HTERT RPE-1 (cell line): ENCODE results near the gene PIP4K2A.

Source experiments
- in situ Hi-C: fragments of 300-500 bp; cut with MboI; formaldehyde crosslinking; loops from 4 replicates; pipeline ENCODE4 v1.14.3; 2020; ENCODE audit warnings: low sequenced_read_pairs

Gene PIP4K2A

DNA sequence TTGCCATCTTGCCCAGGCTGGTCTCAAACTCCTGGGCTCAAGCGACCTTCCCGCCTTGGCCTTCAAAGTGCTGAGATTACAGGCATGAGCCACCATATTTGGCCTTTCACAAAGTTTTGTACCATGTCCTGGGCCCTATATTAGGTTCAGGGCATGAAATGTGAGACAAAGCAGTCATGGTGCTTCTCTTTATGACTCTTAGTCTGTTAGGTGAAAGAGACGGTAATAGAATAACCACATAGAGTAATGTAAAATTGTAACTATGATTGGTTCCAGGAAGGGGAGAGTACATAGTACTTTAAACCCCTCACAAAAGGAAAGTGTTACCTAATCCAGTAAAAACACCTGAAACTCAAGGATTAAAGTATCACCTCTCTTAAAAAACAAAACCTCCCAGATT lies 224.4 kb downstream of the PIP4K2A start:
- in situ Hi-C loops, result no loop called here

DNA sequence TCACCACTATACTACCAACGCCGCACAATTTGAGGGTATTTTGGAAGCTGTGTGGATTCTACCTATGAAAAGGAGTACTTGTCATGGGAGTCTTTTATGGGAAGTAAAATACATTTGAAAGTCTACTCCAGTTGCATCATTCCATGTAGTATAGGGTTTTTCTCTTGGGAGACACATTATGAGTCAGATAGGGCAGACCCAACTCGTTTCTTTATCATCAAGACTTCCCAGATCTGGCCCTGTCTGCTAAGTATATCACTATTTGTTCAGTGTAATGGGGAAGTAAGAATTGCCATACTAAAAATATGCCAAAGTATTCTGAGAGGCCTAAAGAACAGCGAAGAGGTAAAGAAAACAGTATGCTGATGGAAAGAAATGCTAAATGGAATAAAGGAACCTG lies 224.9 kb downstream of the PIP4K2A start:
- in situ Hi-C loops, result no loop called here

DNA sequence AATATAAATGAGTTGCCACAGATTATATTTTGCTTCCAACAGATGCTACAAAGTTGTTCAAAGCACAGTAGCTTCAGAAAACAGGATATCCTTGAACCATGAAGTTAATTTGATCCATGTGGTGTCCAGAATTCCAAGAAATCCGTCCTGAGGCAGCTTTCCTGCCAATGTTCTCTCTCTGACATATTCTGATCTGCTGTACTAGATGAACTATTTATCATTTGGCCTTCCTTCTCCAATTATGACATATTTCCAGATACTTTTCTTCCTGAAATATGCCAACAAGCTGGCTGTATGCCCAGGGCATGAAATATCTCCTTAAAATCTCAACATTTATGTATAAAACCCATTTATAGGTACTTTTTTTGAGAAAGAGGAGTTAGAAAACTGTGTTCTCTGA lies 227.9 kb downstream of the PIP4K2A start:
- in situ Hi-C loops, result no loop called here
